Measurements from ENCODE around the gene SLC19A1.

The SLC19A1 gene

GRCh38 chr21:45542667-45543370, 579 bp upstream of the SLC19A1 start:
- DNase-seq (ENCODE audit: low read depth): no peak
- no peak for TF ChIP-seq CTCF (conservative IDR thresholded peaks at IDR 0.05; ENCODE audit: low read depth, low read length)
- H3K4me3 ChIP-seq (ENCODE audit: low read depth, low read length): peak overlapping the region; percentile 63

GRCh38 chr21:45541221-45542039, 810 bp downstream of the SLC19A1 start:
- H3K4me3 ChIP-seq (ENCODE audit: low read depth, low read length): peak overlapping the region; percentile 63
- DNase-seq (ENCODE audit: low read depth): peak; percentile 47
- no peak for TF ChIP-seq CTCF (conservative IDR thresholded peaks at IDR 0.05; ENCODE audit: low read depth, low read length)

DNA sequence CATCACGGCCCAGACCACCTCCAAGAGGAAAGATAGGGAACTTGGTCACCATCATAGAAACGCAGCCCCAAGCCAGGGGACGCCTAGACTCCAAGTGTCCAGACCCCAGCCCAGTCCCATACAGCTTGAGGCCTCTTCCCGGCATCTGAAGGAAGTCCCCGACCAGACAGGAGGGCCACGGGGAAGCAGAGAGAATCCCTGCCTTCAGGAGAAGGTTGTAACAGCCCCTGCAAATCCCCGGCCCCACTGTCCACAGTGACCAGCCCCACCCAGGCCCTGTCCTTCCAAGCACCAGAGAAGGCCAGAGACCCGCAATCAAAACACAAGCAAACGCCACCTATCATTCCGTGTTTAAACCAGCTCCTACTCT, 1.7 kb downstream of the SLC19A1 start:
- DNase-seq (ENCODE audit: low read depth): no peak
- TF ChIP-seq CTCF (conservative IDR thresholded peaks at IDR 0.05; ENCODE audit: low read depth, low read length): no peak
- no peak overlapping the region for H3K4me3 ChIP-seq (ENCODE audit: low read depth, low read length)

DNA sequence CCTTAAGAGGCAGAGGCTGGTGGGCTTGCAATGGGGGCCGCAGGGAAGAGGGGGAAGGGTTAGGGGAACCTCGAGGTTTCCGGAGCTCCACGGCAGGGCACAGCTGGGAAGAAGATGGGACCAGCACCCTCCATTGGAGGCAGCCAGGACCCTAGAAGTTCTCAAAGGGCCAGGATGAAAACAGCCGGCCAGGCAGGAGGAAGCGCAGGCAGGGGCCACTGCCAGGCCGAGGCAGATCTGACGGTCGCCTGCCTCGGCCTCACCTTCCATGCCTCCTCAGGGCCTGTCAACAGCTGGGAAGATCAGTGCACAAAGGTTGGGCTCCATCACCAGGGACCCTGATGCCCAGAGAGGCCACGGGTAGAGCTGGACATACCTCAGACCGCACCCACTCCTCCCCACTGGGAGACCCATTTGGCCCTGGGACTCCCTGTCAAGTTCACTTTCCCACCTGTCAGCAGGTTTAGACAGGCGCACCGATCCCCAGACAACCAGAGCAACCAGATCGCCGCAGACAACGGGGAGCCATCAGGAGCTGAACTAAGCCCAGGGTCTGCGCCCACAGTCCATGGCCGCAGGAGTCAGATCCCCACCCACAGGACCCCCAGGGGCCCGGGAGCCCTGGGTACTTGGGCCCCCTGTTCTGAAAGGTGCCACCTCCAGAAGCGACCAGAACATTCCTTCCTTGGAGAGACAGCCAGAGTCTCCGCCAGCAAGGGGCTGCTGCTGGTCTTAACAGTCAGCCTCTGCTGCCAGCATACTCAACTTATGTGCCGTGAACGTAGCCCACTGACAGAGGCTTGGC, 2.2 kb downstream of the SLC19A1 start:
- TF ChIP-seq CTCF (conservative IDR thresholded peaks at IDR 0.05; ENCODE audit: low read depth, low read length): no peak
- DNase-seq (ENCODE audit: low read depth): no peak
- no peak overlapping the region for H3K4me3 ChIP-seq (ENCODE audit: low read depth, low read length)

DNA sequence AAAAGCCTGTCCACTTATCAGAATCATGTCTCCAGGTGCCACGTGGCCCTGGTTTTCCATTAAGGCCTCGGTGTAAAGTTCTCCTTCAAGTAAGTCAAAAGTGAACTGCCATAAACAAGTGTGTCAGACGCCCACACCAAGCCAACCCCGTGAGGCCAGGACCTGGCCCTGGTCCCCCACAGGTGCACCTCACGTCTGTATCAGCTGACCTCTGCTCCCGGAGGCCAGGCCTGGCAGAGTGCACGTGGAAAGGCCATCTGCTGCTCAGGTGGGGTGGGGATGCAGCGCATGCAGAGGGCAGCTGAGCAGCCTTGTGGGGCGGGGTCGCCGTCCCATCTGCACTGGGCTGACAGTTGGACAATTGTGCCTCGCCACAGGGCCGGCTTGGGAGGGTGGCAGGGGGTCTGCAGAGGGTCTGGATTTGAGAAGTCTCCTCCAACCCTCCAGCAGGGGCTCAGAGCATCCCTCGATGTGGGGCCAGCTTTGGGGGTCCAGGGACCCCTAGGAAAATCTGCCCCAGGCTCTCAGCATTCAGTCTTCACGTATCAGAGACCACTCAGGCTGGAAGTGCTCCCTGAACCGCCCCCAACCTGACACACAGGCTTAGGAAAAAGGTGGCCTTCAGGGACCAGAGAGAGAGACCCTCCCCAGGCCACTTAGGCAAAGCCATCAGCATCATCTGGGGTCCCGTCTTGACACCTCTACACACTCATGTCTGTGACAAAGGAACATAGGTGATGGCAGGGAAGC, 3.0 kb downstream of the SLC19A1 start:
- TF ChIP-seq CTCF (conservative IDR thresholded peaks at IDR 0.05; ENCODE audit: low read depth, low read length): no peak
- no peak overlapping the region for H3K4me3 ChIP-seq (ENCODE audit: low read depth, low read length)
- no peak for DNase-seq (ENCODE audit: low read depth)

DNA sequence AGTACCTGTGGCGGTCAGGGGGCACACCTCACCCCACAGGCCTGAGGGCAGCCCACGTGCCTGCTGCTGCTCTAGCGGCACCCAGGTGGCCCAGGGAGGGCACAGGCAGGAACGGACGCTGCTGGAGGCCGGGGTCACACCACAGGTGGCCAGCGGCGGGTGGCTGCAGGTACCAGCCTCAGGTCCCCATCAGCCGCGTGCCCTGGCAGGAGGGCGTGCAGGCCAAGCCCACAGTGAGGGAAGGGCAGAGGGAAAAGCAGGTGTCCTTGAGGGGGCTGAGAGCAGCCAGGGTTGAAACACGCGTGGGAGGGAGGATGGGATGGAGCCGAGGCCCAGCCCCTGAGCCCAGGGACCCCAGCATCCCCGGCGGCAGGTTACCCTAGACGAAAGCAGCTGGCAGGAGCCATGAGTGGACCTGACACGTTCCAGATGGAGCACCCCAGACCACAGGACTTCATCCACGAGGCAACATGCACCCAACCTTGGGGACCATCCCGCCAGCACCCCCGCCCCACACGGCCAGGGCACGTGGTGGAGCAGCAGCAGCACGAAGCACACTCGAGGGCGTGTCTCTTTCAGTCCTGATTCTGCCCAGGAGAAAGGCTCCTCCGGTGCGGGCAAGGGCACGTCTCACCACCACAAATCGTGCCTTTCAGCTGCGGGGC, 3.7 kb downstream of the SLC19A1 start:
- no peak overlapping the region for H3K4me3 ChIP-seq (ENCODE audit: low read depth, low read length)
- DNase-seq (ENCODE audit: low read depth): no peak
- TF ChIP-seq CTCF (conservative IDR thresholded peaks at IDR 0.05; ENCODE audit: low read depth, low read length): no peak

Data from choroid plexus epithelial cell (primary cell).